ENCODE measurements around the gene GRK1. TPM values are rescaled to one million over a fixed set of nuclear protein-coding genes. Genes with fewer than 3 reads are reported as not detected.
"Not testable (repeated sequence)": the region's sequence is repeated elsewhere in the genome, so short reads cannot be mapped to it uniquely, and the experiment has no call there.

The GRK1 gene
- total RNA-seq, 1 donor from 2014 or later, result 0.06 TPM

- TF ChIP-seq, protein P1, sequence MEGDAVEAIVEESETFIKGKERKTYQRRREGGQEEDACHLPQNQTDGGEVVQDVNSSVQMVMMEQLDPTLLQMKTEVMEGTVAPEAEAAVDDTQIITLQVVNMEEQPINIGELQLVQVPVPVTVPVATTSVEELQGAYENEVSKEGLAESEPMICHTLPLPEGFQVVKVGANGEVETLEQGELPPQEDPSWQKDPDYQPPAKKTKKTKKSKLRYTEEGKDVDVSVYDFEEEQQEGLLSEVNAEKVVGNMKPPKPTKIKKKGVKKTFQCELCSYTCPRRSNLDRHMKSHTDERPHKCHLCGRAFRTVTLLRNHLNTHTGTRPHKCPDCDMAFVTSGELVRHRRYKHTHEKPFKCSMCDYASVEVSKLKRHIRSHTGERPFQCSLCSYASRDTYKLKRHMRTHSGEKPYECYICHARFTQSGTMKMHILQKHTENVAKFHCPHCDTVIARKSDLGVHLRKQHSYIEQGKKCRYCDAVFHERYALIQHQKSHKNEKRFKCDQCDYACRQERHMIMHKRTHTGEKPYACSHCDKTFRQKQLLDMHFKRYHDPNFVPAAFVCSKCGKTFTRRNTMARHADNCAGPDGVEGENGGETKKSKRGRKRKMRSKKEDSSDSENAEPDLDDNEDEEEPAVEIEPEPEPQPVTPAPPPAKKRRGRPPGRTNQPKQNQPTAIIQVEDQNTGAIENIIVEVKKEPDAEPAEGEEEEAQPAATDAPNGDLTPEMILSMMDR (conservative IDR thresholded peaks at IDR 0.05; ENCODE audit: low read depth, low read length), result no peak
- DNase-seq (ENCODE audit: low read depth), result no peak
- H3K4me3 ChIP-seq (ENCODE audit: low read depth, low read length), result no peak overlapping the region
These were observed 75.6 kb downstream of the GRK1 start for GRCh38 chr13:113742445-113743120.

DNA sequence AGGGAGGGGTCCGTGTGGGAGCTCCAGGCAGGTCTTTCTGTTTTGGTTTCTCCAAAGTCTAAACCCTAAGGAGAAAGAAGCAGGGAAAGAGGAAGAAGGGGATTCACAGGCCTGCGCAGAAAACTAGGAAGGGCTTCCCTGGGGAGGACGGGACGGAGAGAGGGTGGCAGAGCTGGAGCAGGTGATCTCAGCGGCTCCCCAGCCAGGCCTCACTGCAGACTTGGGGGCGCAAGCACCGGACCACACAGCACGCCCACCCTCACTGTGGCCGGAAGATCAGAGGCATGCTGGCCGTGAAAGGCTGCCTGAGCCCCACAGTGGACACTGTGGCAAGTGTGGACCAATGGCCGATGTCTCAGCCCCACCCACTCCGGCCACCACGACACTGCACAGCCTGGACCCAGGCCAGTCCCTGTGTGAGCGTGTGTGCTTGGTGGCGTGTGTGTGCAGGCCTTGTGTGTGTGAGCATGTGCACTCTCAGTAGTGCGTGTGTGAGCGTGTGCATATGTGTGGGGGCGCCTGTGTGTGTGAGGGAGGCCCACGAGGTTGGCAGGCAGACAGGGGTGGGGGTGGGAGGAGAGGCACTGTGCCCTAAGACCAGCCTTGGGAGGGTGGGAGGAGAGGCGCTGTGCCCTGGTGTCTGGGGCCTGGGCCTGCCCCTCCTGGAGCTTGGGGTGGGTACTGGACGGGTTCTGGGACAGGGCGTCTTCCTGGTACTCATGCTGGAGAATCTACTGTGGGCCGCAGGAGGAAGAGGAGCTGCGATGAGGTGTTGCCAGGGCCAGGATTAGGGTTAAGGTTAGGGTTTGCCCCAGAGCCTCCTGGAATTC, 76.6 kb downstream of the GRK1 start:
- TF ChIP-seq, protein P1 (conservative IDR thresholded peaks at IDR 0.05; ENCODE audit: low read depth, low read length), result no peak
- no peak overlapping the region for H3K4me3 ChIP-seq (ENCODE audit: low read depth, low read length)
- no peak for DNase-seq (ENCODE audit: low read depth)

DNA sequence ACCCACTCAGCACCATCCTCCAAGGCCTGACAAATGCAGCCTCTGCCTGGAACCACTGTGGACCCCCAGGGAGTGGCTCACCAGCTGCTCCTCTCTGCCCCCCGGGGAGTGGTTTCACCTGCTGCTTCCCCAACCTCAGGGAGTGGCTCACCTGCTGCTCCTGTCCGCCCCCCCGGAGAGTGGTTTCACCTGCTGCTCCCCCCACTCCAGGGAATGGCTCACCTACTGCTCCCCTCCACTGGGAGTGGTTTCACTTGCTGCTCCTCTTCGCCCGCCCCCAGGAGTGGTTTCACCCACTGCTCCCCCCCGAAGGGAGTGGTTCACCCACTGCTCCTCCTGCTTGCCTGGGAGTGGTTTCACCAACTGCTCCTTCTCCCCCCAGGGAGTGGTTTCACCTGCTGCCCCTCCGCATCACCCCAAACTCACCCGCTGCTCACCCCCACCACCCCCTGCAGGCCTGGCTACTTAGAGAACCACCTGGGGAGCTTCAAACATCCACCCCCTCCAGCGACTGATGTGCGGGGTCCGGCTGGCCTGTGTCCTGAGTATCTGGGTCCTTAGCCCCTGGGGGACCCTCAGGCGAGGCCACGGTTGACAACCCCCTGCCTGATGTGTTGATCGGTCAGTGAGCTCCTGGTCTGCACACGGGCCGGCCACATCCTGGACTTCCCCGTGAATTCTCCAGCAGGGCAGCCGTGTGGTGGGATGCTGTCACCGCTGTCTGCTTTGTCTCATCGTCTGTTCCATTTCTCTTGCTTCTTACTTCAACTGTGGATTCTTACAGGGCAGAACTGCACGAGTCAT, 77.4 kb downstream of the GRK1 start:
- TF ChIP-seq, protein P1 (conservative IDR thresholded peaks at IDR 0.05; ENCODE audit: low read depth, low read length), result no peak
- no peak for DNase-seq (ENCODE audit: low read depth)
- no peak overlapping the region for H3K4me3 ChIP-seq (ENCODE audit: low read depth, low read length)

DNA sequence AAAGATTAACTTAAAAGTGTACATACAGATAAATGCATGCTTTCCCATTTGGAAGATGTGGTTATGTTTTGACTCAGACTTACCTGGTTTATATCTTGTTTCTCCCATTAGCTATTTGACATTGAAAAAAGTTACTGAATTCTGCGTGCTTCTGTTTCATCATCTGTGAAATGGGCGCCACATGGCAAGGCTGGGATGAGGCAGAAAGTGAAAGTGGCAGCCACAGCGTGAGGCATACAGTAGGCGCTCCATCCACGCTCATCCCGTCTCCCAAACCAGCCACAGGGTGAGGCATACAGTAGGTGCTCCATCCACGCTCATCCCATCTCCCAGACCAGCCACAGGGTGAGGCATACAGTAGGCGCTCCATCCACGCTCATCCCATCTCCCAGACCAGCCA, 78.0 kb downstream of the GRK1 start:
- TF ChIP-seq, protein P1 (conservative IDR thresholded peaks at IDR 0.05; ENCODE audit: low read depth, low read length), result no peak
- no peak for DNase-seq (ENCODE audit: low read depth)
- no peak overlapping the region for H3K4me3 ChIP-seq (ENCODE audit: low read depth, low read length)

- not testable (repeated sequence) for DNase-seq (ENCODE audit: low read depth); H3K4me3 ChIP-seq (ENCODE audit: low read depth, low read length)
These were observed 78.6 kb downstream of the GRK1 start for GRCh38 chr13:113745500-113746142.

GRCh38 chr13:113746143-113746525, 79.1 kb downstream of the GRK1 start:
- TF ChIP-seq, protein P1 (conservative IDR thresholded peaks at IDR 0.05; ENCODE audit: low read depth, low read length), result no peak
- no peak overlapping the region for H3K4me3 ChIP-seq (ENCODE audit: low read depth, low read length)
- DNase-seq (ENCODE audit: low read depth), result no peak

DNA sequence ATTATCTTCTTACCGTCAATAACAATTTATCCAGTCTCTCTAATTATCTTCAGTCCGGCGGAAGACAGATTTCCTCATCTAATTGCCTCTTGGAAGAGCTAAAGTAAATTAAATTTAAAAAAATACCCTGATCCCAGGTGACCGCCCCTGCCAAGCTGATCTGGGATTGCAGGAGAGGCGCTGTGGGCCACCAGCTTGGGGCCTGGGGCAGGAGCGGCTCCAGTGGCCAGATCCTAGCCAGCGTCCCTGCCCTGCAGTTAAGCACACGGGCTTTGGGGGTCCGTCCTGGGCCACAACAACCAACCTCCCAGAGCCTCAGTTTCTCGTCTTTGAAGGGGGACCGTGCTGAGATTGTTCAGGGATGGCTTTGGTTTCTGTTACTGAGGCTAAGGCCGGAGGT, 79.7 kb downstream of the GRK1 start:
- TF ChIP-seq, protein P1 (conservative IDR thresholded peaks at IDR 0.05; ENCODE audit: low read depth, low read length), result no peak
- H3K4me3 ChIP-seq (ENCODE audit: low read depth, low read length), result no peak overlapping the region
- DNase-seq (ENCODE audit: low read depth), result no peak
